ENCODE results near the gene ATXN7. TPM values are rescaled to one million over a fixed set of nuclear protein-coding genes. Genes with fewer than 3 reads are reported as not detected.

ATXN7 gene
- total RNA-seq, 3 donors from 2014 or later, result 37.4 to 56.2 (median 47.9) TPM

DNA sequence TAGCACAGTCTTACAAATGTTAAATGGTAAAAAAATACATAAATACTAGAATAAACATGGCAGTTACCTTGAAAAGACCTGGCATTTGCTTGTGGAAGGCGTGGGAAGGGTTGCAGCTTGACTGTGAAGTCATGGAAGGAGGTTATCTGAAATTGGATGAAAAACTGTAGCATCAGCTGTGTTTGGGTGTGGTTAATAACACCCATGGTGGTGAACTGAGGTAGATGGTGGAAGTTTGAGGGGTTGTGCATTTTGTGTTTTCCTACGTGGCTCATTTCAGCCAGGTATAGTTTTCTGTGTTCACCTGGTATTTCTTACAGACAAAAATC, 113.2 kb downstream of the ATXN7 start:
- no peaks in the 10 kb centered on the region for H3K27me3 ChIP-seq
- DNase-seq (ENCODE audit: low spot score in 2 of 2), result no peak
- no peaks in the 10 kb centered on the region for H3K9me3 ChIP-seq
- H3K4me1 ChIP-seq, result peaks cover 0 to 37% of the 10 kb centered on the region in 2 donors
- H3K36me3 ChIP-seq, result no peaks in the 10 kb centered on the region
- TF ChIP-seq, protein P1, sequence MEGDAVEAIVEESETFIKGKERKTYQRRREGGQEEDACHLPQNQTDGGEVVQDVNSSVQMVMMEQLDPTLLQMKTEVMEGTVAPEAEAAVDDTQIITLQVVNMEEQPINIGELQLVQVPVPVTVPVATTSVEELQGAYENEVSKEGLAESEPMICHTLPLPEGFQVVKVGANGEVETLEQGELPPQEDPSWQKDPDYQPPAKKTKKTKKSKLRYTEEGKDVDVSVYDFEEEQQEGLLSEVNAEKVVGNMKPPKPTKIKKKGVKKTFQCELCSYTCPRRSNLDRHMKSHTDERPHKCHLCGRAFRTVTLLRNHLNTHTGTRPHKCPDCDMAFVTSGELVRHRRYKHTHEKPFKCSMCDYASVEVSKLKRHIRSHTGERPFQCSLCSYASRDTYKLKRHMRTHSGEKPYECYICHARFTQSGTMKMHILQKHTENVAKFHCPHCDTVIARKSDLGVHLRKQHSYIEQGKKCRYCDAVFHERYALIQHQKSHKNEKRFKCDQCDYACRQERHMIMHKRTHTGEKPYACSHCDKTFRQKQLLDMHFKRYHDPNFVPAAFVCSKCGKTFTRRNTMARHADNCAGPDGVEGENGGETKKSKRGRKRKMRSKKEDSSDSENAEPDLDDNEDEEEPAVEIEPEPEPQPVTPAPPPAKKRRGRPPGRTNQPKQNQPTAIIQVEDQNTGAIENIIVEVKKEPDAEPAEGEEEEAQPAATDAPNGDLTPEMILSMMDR (IDR thresholded peaks at IDR 0.05), result no peak
- TF ChIP-seq POLR2A (IDR thresholded peaks at IDR 0.05), result no peak
- no peak for TF ChIP-seq POLR2AphosphoS5 (IDR thresholded peaks at IDR 0.05)
- intact Hi-C loops (cut with DNase I; ENCODE audit: low total_unique reads), result no loop called here
- H3K4me3 ChIP-seq, result no peak overlapping the region
- H3K27ac ChIP-seq, result peak overlapping the region; percentile 64 to 80

DNA sequence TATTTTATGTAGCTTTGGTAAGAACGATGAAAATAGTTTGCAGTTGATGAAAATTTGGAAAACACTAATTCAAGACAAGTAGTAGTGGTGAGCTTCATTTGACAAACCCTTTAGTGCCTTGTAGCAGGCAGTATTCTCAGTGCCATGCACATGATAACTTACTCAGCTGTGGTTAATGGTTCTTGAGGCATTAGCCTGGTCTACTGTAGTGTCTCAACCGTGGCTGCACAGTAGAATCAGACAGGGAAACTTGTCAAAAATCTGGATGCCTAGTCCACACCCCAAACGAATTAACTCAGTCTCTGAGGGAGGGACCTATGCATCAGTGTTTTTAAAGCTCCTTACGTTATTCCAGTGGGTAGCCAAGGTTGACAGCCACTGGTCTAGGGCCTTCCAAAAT, 114.2 kb downstream of the ATXN7 start:
- no peak for TF ChIP-seq POLR2A (IDR thresholded peaks at IDR 0.05)
- no peak for TF ChIP-seq POLR2AphosphoS5 (IDR thresholded peaks at IDR 0.05)
- TF ChIP-seq, protein P1 (IDR thresholded peaks at IDR 0.05), result no peak

DNA sequence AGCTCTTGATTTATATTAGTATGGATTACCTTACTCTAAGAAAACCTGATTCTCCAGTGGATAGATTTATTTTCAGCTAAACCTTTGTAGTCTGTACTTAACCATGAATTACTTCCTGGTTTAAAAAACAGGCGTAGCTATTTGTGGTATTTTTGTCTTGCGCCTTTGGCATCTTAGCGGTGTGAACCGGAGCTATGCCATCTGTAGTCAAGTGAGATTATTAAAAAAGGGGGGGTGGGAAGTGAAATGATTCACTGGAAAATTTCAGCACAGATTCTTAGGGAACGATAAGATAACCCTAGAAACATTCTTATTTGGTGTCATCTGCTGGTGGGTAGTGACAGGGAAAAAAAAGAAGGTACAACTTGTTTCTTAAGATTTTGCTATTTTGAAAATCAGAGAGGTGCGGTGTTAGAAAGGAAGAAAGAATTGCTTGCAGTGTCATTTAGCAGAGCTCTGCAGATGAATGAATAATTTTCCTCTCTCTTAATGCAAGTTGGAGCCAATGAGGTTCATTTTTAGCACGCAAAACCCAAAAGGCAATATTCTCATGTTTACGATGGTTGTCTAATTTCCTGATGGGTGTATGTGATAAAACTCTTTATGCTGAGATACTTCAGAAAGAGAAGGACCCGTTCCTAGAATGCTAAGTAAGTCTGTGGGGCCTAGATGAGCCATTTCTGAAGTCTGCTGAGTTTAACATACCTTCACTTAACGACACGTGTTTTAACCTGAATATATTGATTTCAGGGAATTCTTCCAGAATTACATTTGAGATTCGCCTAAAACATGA, 115.6 kb downstream of the ATXN7 start:
- Histone ChIP-seq H3K9me3 (no peaks in the 10 kb centered on the region), H3K36me3 (no peaks in the 10 kb centered on the region), H3K4me1 (peaks cover 0 to 37% of the 10 kb centered on the region in 2 donors), H3K27me3 (no peaks in the 10 kb centered on the region), H3K27ac (peak overlapping the region; percentile 64 to 80), H3K4me3 (peak overlapping the region in 2 of 3 donors; percentile 9 to 29)
- no peak for TF ChIP-seq POLR2A (IDR thresholded peaks at IDR 0.05)
- TF ChIP-seq, protein P1 (IDR thresholded peaks at IDR 0.05), result peak in 1 of 3 donors; percentile 12
- intact Hi-C loops (cut with DNase I; ENCODE audit: low total_unique reads), result no loop called here
- DNase-seq (ENCODE audit: low spot score in 2 of 2), result peak in 1 of 2 donors; percentile 66

More for the DNA sequence above, 114.2 kb downstream of the ATXN7 start:
- DNase-seq (ENCODE audit: low spot score in 2 of 2), result no peak
- Histone ChIP-seq H3K36me3 (no peaks in the 10 kb centered on the region), H3K9me3 (no peaks in the 10 kb centered on the region), H3K27ac (peak overlapping the region; percentile 64 to 69), H3K4me3 (no peak overlapping the region), H3K4me1 (peaks cover 0 to 37% of the 10 kb centered on the region in 2 donors), H3K27me3 (no peaks in the 10 kb centered on the region)
- intact Hi-C loops (cut with DNase I; ENCODE audit: low total_unique reads), result no loop called here

DNA sequence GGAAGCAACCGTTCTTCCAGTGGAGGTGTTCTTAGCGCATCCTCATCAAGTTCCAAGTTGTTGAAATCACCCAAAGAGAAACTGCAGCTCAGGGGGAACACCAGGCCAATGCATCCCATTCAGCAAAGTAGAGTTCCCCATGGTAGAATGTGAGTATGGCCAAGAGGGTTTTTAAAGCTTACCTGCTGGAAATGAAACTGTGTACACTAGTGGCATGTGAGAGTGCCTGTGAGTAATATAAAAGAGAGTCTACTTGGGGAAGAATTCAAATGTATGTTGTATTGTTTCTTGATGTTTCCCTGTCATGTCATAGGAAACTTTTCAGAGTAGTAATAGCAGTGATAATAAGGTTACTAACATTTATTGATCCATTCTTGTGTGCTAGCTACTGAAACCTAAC, 116.4 kb downstream of the ATXN7 start:
- Histone ChIP-seq H3K27ac (peak overlapping the region; percentile 64 to 80), H3K27me3 (no peaks in the 10 kb centered on the region), H3K9me3 (no peaks in the 10 kb centered on the region), H3K4me1 (peaks cover 0 to 37% of the 10 kb centered on the region in 2 donors), H3K36me3 (no peaks in the 10 kb centered on the region), H3K4me3 (peak overlapping the region in 1 of 3 donors; percentile 29)
- intact Hi-C loops (cut with DNase I; ENCODE audit: low total_unique reads), result no loop called here
- TF ChIP-seq POLR2AphosphoS5 (IDR thresholded peaks at IDR 0.05), result no peak
- TF ChIP-seq POLR2A (IDR thresholded peaks at IDR 0.05), result no peak
- DNase-seq (ENCODE audit: low spot score in 2 of 2), result no peak

DNA sequence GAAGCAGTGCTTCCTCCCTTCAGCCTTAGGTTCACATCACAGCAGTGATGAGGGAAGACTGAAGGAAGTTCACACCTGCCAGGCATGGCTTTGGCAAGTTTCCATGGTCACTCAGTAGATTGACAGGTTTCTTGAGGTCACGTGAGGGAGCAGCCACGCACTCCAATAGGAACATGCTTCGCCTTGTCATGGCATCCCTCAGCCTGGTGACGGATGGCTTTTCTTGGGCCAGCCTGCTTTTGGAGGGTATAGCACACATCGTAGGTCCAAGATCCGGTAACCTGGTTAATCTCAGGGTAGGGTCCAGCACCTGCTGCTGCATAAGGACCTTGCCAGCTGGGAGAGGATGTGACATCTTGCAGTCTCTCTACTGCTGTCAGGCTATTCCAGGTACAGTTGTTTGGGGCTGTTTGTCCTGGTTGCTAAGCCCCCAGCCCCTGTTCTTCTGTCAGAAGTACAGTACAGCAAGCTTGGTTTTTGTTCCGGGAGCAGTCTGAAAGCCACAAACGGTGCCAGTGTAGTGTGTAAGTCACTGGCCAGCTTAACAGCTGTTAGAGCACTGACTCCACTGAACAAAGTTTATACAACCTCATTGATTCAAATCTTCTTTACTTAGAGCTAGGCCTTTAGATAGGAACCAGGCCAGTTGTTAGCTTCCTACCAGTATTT, 117.3 kb downstream of the ATXN7 start:
- Histone ChIP-seq H3K27ac (peak overlapping the region; percentile 64 to 80), H3K4me3 (no peak overlapping the region), H3K4me1 (peaks cover 0 to 33% of the 10 kb centered on the region in 2 donors), H3K9me3 (no peaks in the 10 kb centered on the region), H3K27me3 (no peaks in the 10 kb centered on the region), H3K36me3 (no peaks in the 10 kb centered on the region)
- intact Hi-C loops (cut with DNase I; ENCODE audit: low total_unique reads), result no loop called here
- no peak for DNase-seq (ENCODE audit: low spot score in 2 of 2)
- no peak for TF ChIP-seq POLR2A (IDR thresholded peaks at IDR 0.05)
- no peak for TF ChIP-seq POLR2AphosphoS5 (IDR thresholded peaks at IDR 0.05)
- TF ChIP-seq, protein P1 (IDR thresholded peaks at IDR 0.05), result no peak

Measured in breast epithelium (tissue), 4 donors.